ENCODE data around the gene CCSER1. TPM values are rescaled to one million over a fixed set of nuclear protein-coding genes. Genes with fewer than 3 reads are reported as not detected.

The CCSER1 gene
- total RNA-seq, 1 experiment from 2014 or later, result 0.05 TPM

DNA sequence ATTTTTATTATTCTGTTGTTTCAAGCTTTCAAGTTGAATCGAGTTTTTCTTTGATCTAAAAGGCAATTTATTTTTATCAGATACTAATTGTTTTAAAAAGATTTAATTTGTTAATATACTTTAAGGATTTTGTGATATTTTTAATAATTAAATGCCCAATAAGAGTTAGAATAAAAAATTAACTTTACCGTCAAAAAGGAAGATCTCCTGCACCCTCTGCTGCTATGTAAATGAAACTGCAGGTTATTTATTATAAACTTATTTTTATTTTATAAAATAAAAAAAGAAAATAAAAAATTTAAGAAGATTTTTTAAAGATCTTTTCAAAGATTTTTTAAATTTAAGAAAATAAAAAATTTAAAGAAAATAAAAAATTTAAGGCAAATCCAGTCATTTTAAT lies 166.1 kb downstream of the CCSER1 start:
- TF ChIP-seq REST (IDR thresholded peaks at IDR 0.05; ENCODE audit: insufficient read depth in 1 of 2, low read depth in 2 of 2, low read length in 1 of 2), result no peak
- in situ Hi-C loops (cut with HindIII; ENCODE audit: low pct_unique_long_range_greater_than_20kb, low sequenced_read_pairs), result no loop called here
- DNase-seq (ENCODE audit: low read depth, low spot score), result no peak

DNA sequence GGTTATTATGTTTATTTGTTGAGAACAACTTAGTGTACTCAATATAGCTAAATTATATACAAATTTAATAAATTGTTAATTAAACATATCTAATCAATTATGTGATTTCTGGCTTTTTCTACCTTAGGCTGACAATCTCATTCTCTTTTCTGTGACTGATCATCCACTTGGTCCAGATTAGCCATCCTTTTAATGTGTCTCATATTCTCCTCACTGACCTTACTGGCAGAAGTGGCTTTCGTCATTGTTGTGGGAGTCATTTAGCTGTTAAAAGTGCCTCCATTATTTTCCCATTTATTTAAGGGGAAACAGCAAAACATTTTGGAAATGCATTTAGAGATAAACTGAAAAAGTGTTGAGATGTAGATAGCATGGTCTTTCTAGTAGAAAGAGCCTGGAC lies 172.2 kb downstream of the CCSER1 start:
- Histone ChIP-seq H3K4me3 (ENCODE audit: low read depth in 2 of 2, low read length in 2 of 2) (no peak overlapping the region), H3K4me1 (ENCODE audit: control insufficient read depth, insufficient read depth, low read length) (no peaks in the 10 kb centered on the region), H3K27ac (ENCODE audit: low read length) (no peak overlapping the region), H3K9me3 (ENCODE audit: control insufficient read depth, insufficient read depth, low read depth, low read length) (no peaks in the 10 kb centered on the region), H3K36me3 (ENCODE audit: control insufficient read depth, insufficient read depth, low read length) (no peaks in the 10 kb centered on the region), H3K27me3 (ENCODE audit: control insufficient read depth, insufficient read depth, low read length) (no peaks in the 10 kb centered on the region)
- TF ChIP-seq SIN3A (IDR thresholded peaks at IDR 0.05; ENCODE audit: borderline replicate concordance, insufficient read depth, low read depth, low read length) (no peak), POLR2AphosphoS5 (IDR thresholded peaks at IDR 0.05; ENCODE audit: low read depth, low read length) (no peak), REST (IDR thresholded peaks at IDR 0.05; ENCODE audit: insufficient read depth in 1 of 2, low read depth in 2 of 2, low read length in 1 of 2) (no peak), TCF7L2 (IDR thresholded peaks at IDR 0.05; ENCODE audit: low read depth, low read length) (no peak)
- TF ChIP-seq, protein P1, sequence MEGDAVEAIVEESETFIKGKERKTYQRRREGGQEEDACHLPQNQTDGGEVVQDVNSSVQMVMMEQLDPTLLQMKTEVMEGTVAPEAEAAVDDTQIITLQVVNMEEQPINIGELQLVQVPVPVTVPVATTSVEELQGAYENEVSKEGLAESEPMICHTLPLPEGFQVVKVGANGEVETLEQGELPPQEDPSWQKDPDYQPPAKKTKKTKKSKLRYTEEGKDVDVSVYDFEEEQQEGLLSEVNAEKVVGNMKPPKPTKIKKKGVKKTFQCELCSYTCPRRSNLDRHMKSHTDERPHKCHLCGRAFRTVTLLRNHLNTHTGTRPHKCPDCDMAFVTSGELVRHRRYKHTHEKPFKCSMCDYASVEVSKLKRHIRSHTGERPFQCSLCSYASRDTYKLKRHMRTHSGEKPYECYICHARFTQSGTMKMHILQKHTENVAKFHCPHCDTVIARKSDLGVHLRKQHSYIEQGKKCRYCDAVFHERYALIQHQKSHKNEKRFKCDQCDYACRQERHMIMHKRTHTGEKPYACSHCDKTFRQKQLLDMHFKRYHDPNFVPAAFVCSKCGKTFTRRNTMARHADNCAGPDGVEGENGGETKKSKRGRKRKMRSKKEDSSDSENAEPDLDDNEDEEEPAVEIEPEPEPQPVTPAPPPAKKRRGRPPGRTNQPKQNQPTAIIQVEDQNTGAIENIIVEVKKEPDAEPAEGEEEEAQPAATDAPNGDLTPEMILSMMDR (IDR thresholded peaks at IDR 0.05), result no peak
- no TSS peak for BruUV-seq (replicated peaks)
- CTCF ChIA-PET, result no interaction called here
- POLR2A ChIA-PET, result no interaction called here
- DNase-seq (ENCODE audit: low read depth, low spot score), result no peak
- in situ Hi-C loops (cut with HindIII; ENCODE audit: low pct_unique_long_range_greater_than_20kb, low sequenced_read_pairs) (no loop called here), intact Hi-C loops (cut with micrococcal nuclease; ENCODE audit: unreplicated experiment) (loop anchor here (10.0 kb wide), 1 partner anchor 345 kb away; no protein-coding TSS in a partner anchor)
- ATAC-seq, result no peak

More for the DNA sequence above, 166.1 kb downstream of the CCSER1 start:
- ATAC-seq, result no peak
- intact Hi-C loops (cut with micrococcal nuclease; ENCODE audit: unreplicated experiment), result loop anchor here (5.0 to 10.0 kb wide), 2 partner anchors 266 to 339 kb away; no protein-coding TSS in a partner anchor
- Histone ChIP-seq H3K9me3 (ENCODE audit: control insufficient read depth, insufficient read depth, low read depth, low read length) (no peaks in the 10 kb centered on the region), H3K4me1 (ENCODE audit: control insufficient read depth, insufficient read depth, low read length) (no peaks in the 10 kb centered on the region), H3K4me3 (ENCODE audit: low read depth in 2 of 2, low read length in 2 of 2) (no peak overlapping the region), H3K27ac (ENCODE audit: low read length) (no peak overlapping the region), H3K36me3 (ENCODE audit: control insufficient read depth, insufficient read depth, low read length) (no peaks in the 10 kb centered on the region), H3K27me3 (ENCODE audit: control insufficient read depth, insufficient read depth, low read length) (no peaks in the 10 kb centered on the region)
- no TSS peak for BruUV-seq (replicated peaks)
- ChIA-PET POLR2A (no interaction called here), CTCF (no interaction called here)
